HEK293 (cell line): ENCODE results near the gene PMP22.

Experiments
- CTCF ChIA-PET: fragments of 350-600 bp; formaldehyde crosslinking; extraction: SDS; loops from one replicate; lab custom pipeline; 2021; ENCODE audit warnings: antibody characterized with exemption; lab: Yijun Ruan, JAX
- POLR2A ChIA-PET: fragments of 300-600 bp; formaldehyde crosslinking; extraction: SDS; loops from one replicate; lab custom pipeline; 2020; ENCODE audit warnings: antibody characterized with exemption, inconsistent platforms; lab: Yijun Ruan, JAX
- H3K27ac ChIP-seq: fragments of 200-500 bp; sonication (Bioruptor generic); 2 replicates; pipeline ENCODE4 v1.5.1; 2014; ENCODE audit warnings: low read depth, low read length, control low read depth, inconsistent platforms; ENCODE audit errors: extremely low read depth
- H3K36me3 ChIP-seq, 2 experiments: fragments of 200-500 bp in 1 of 2; sonication (Bioruptor generic) in 1 of 2; 1 replicate in 1 of 2; 2 replicates in 1 of 2; pipeline ENCODE4 v1.5.1; 2014 to 2017; ENCODE audit warnings: inconsistent platforms in 2 of 2, low read length in 2 of 2; ENCODE audit not compliant: control insufficient read depth in 2 of 2, insufficient read depth in 1 of 2
- H3K4me1 ChIP-seq: fragments of 200-500 bp; sonication (Bioruptor generic); 2 replicates; pipeline ENCODE4 v1.5.1; 2014; ENCODE audit warnings: mild to moderate bottlenecking, low read length, inconsistent platforms; ENCODE audit not compliant: control insufficient read depth, insufficient read depth
- H3K4me3 ChIP-seq: 2 replicates; pipeline ENCODE4 v1.5.1; 2011; ENCODE audit warnings: low read depth, mild to moderate bottlenecking, control low read depth, low read length, moderate library complexity
- H3K9me3 ChIP-seq: fragments of 200-500 bp; sonication (Bioruptor generic); 2 replicates; pipeline ENCODE4 v1.5.1; 2014; ENCODE audit warnings: low read depth, low read length, inconsistent platforms; ENCODE audit not compliant: control insufficient read depth, insufficient read depth
- AEBP2 ChIP-seq: fragments of 450-650 bp; formaldehyde crosslinking; IDR thresholded peaks from 2 replicates; pipeline ENCODE4 v1.5.1; 2016; ENCODE audit warnings: missing biosample characterization, missing genetic modification characterization, borderline replicate concordance
- GLI2 ChIP-seq: fragments of 450-650 bp; formaldehyde crosslinking; IDR thresholded peaks from 2 replicates; pipeline ENCODE4; 2017; ENCODE audit warnings: missing biosample characterization, missing genetic modification characterization, low read depth, borderline replicate concordance
- HOXC10 ChIP-seq: sonication (generic); formaldehyde crosslinking; IDR thresholded peaks from 2 replicates; pipeline ENCODE4 v1.8.1; 2023; ENCODE audit warnings: mild to moderate bottlenecking, missing genetic modification reagents
- MZF1 ChIP-seq: fragments of 450-650 bp; formaldehyde crosslinking; IDR thresholded peaks from 2 replicates; pipeline ENCODE4 v1.5.1; 2017; ENCODE audit warnings: missing biosample characterization, missing genetic modification characterization, borderline replicate concordance
- ZBTB49 ChIP-seq: fragments of 450-650 bp; formaldehyde crosslinking; IDR thresholded peaks from 2 replicates; pipeline ENCODE4 v1.5.1; 2016; ENCODE audit warnings: missing biosample characterization, missing genetic modification characterization, low read depth
- ZBTB7A ChIP-seq: fragments of 450-650 bp; formaldehyde crosslinking; IDR thresholded peaks from 2 replicates; pipeline ENCODE4 v1.5.1; 2016; ENCODE audit warnings: low read depth, missing biosample characterization, missing genetic modification characterization
- ZNF10 ChIP-seq: fragments of 450-650 bp; formaldehyde crosslinking; IDR thresholded peaks from 2 replicates; pipeline ENCODE4 v1.5.1; 2017; ENCODE audit warnings: missing biosample characterization, missing genetic modification characterization
- ZNF18 ChIP-seq: fragments of 450-650 bp; formaldehyde crosslinking; IDR thresholded peaks from 2 replicates; pipeline ENCODE4 v1.5.1; 2016; ENCODE audit warnings: missing biosample characterization, missing genetic modification characterization
- ZNF184 ChIP-seq: fragments of 450-650 bp; IDR thresholded peaks from 2 replicates; pipeline ENCODE4 v1.5.1; 2018; ENCODE audit warnings: missing biosample characterization, mild to moderate bottlenecking, missing genetic modification characterization
- ZNF26 ChIP-seq: fragments of 450-650 bp; formaldehyde crosslinking; IDR thresholded peaks from 2 replicates; pipeline ENCODE4 v1.5.1; 2016; ENCODE audit warnings: missing biosample characterization, missing genetic modification characterization
- ZNF274 ChIP-seq, 2 experiments: fragments of 200-500 bp in 1 of 2; fragments of 450-650 bp in 1 of 2; sonication (Bioruptor generic) in 1 of 2; formaldehyde crosslinking in 1 of 2; IDR thresholded peaks; 2 replicates each; pipeline versions ENCODE4 v1.5.1 to v1.6.1; 2014 to 2016; ENCODE audit warnings: borderline replicate concordance in 1 of 2, inconsistent platforms in 1 of 2, low read length in 1 of 2, missing biosample characterization in 1 of 2, missing genetic modification characterization in 1 of 2
- ZNF350 ChIP-seq: fragments of 450-650 bp; formaldehyde crosslinking; IDR thresholded peaks from 2 replicates; pipeline ENCODE4 v1.5.0; 2017; ENCODE audit warnings: missing biosample characterization, mild to moderate bottlenecking, missing genetic modification characterization
- ZNF449 ChIP-seq: fragments of 450-650 bp; formaldehyde crosslinking; IDR thresholded peaks from 2 replicates; pipeline ENCODE4 v1.5.1; 2017; ENCODE audit warnings: missing biosample characterization, mild to moderate bottlenecking, missing genetic modification characterization, moderate library complexity
- ZNF48 ChIP-seq: fragments of 450-650 bp; formaldehyde crosslinking; IDR thresholded peaks from 2 replicates; pipeline ENCODE4 v1.5.1; 2016; ENCODE audit warnings: missing biosample characterization, missing genetic modification characterization
- ZNF501 ChIP-seq: fragments of 450-650 bp; formaldehyde crosslinking; IDR thresholded peaks from 2 replicates; pipeline ENCODE4 v1.5.1; 2016; ENCODE audit warnings: missing biosample characterization, missing genetic modification characterization
- ZNF692 ChIP-seq: fragments of 450-650 bp; formaldehyde crosslinking; IDR thresholded peaks from 2 replicates; pipeline ENCODE4 v1.5.1; 2016; ENCODE audit warnings: missing biosample characterization, missing genetic modification characterization

The PMP22 gene

GRCh38 chr17:15271741-15272140, 6.6 kb upstream of the PMP22 start (continued):
- TF ChIP-seq ZNF350 (tag by site-specific recombination) (no peak), ZNF692 (tag by site-specific recombination) (no peak)

GRCh38 chr17:15270628-15271381, 5.7 kb upstream of the PMP22 start:
- H3K9me3 ChIP-seq, result no peaks in the 10 kb centered on the region
- H3K27ac ChIP-seq, result no peak overlapping the region
- ChIA-PET CTCF (interaction anchor here (0.8 kb wide), 1 partner anchor 232 kb away, joined by 3 read pairs; no protein-coding TSS in a partner anchor), POLR2A (no interaction called here)
- no peaks in the 10 kb centered on the region for H3K36me3 ChIP-seq
- no peaks in the 10 kb centered on the region for H3K4me1 ChIP-seq
- no peak overlapping the region for H3K4me3 ChIP-seq
- TF ChIP-seq AEBP2 (tag by site-specific recombination), result no peak
- no peak for TF ChIP-seq ZNF274 (IDR thresholded peaks at IDR 0.05; ENCODE audit: low read length)
- TF ChIP-seq ZNF274 (tag by site-specific recombination; IDR thresholded peaks at IDR 0.05; ENCODE audit: borderline replicate concordance), result no peak
- TF ChIP-seq HOXC10 (CRISPR knock-in tag), result no peak
- TF ChIP-seq ZBTB7A, result no peak
- TF ChIP-seq GLI2, result no peak
- no peak for TF ChIP-seq ZBTB49 (tag by site-specific recombination)
- no peak for TF ChIP-seq ZNF48 (tag by site-specific recombination)
- TF ChIP-seq ZNF10 (tag by site-specific recombination), result no peak

- H3K27ac ChIP-seq, result no peak overlapping the region
- H3K4me3 ChIP-seq, result no peak overlapping the region
- ChIA-PET POLR2A (no interaction called here), CTCF (no interaction called here)
- H3K4me1 ChIP-seq, result no peaks in the 10 kb centered on the region
- H3K9me3 ChIP-seq, result no peaks in the 10 kb centered on the region
- H3K36me3 ChIP-seq, result no peaks in the 10 kb centered on the region
- no peak for TF ChIP-seq ZNF18 (tag by site-specific recombination)
- TF ChIP-seq ZNF184, result no peak
- no peak for TF ChIP-seq ZNF26 (tag by site-specific recombination)
- TF ChIP-seq HOXC10 (CRISPR knock-in tag), result no peak
- TF ChIP-seq MZF1 (tag by site-specific recombination), result no peak
- TF ChIP-seq ZNF449, result no peak
- no peak for TF ChIP-seq AEBP2 (tag by site-specific recombination)
- no peak for TF ChIP-seq ZNF501
These were observed 4.6 kb upstream of the PMP22 start for GRCh38 chr17:15269780-15270089.
